K562 (cell line): ENCODE data around the gene ABCG5. TPM values are rescaled to one million over a fixed set of nuclear protein-coding genes. Genes with fewer than 3 reads are reported as not detected.
A peak's percentile ranks its signal among the peaks of the same experiment; 100 is the strongest.

Experiments
- AFF1 ChIP-seq, 2 experiments: fragments of 450-650 bp; IDR thresholded peaks; 2 replicates each; pipeline ENCODE4 v1.6.1; 2018; ENCODE audit warnings: mild to moderate bottlenecking in 2 of 2, low read depth in 1 of 2; ENCODE audit not compliant: partially characterized antibody in 2 of 2
- CBFA2T2 ChIP-seq: fragments of 450-650 bp; conservative IDR thresholded peaks from 2 replicates; pipeline ENCODE4 v1.6.1; 2017; ENCODE audit warnings: mild to moderate bottlenecking
- HNRNPH1 ChIP-seq: fragments of 200-400 bp; formaldehyde crosslinking; optimal IDR thresholded peaks from 2 replicates; pipeline ENCODE3; 2017; ENCODE audit warnings: low read depth, mild to moderate bottlenecking, low read length, moderate library complexity
- MEIS2 ChIP-seq: fragments of 450-650 bp; IDR thresholded peaks from 2 replicates; pipeline ENCODE4 v1.6.1; 2014; ENCODE audit warnings: mild to moderate bottlenecking; ENCODE audit not compliant: partially characterized antibody
- NEUROD1 ChIP-seq: fragments of 150-350 bp; IDR thresholded peaks from 2 replicates; pipeline ENCODE4 v1.6.1; 2014; ENCODE audit warnings: borderline replicate concordance, low read length, low read depth; ENCODE audit not compliant: partially characterized antibody
- PHF20 ChIP-seq: fragments of 450-650 bp; IDR thresholded peaks from 2 replicates; pipeline ENCODE4 v1.6.1; 2018; ENCODE audit not compliant: partially characterized antibody
- SLC30A9 ChIP-seq: fragments of 250-450 bp; sonication (Bioruptor Pico); IDR thresholded peaks from 2 replicates; pipeline ENCODE4 v1.8.0; 2022; ENCODE audit warnings: mild to moderate bottlenecking, moderate library complexity
- SMAD3 ChIP-seq: fragments of 450-650 bp; formaldehyde crosslinking; conservative IDR thresholded peaks from 2 replicates; pipeline ENCODE4 v1.4.0; 2020; ENCODE audit warnings: mild to moderate bottlenecking
- SMAD4 ChIP-seq: fragments of 250-450 bp; sonication (Bioruptor Pico); conservative IDR thresholded peaks from 2 replicates; pipeline ENCODE4 v1.8.0; 2021; ENCODE audit warnings: inconsistent platforms, mild to moderate bottlenecking, moderate library complexity
- SPI1 ChIP-seq: IDR thresholded peaks from 2 replicates; pipeline ENCODE4 v1.6.1; 2011; ENCODE audit warnings: low read depth, low read length, control low read depth, borderline replicate concordance
- ZBED1 ChIP-seq: IDR thresholded peaks from 2 replicates; pipeline ENCODE4 v1.6.1; 2014
- ZNF143 ChIP-seq: sonication (generic); formaldehyde crosslinking; IDR thresholded peaks from 2 replicates; pipeline ENCODE4 v1.9.0; 2022; ENCODE audit warnings: mild to moderate bottlenecking, missing genetic modification reagents
- ZNF146 ChIP-seq: IDR thresholded peaks from one replicate; pipeline ENCODE4 v1.6.1; 2018; ENCODE audit warnings: missing compliant biosample characterization; ENCODE audit not compliant: unreplicated experiment
- polyA plus RNA-seq, 8 experiments: library from polyadenylated mRNA; depleted of rRNA in 4 of 8; stranded (reverse) in 5 of 8; unstranded in 3 of 8; fragments of >200 nt; fragmentation: Nextera tagmentation in 2 of 8; fragmentation: Illumina TruSeq in 1 of 8; extraction: Ambion mirVana in 2 of 8; extraction: Trizol in 1 of 8; gene quantifications; 2 replicates each; pipeline versions ENCODE4 v1.2.1 to v1.2.3, GENCODE V29; 2011 to 2014; ENCODE audit warnings: inconsistent platforms in 1 of 8, missing spikeins in 1 of 8
- total RNA-seq, 7 experiments: library from RNA; depleted of rRNA in 6 of 7; stranded (reverse); fragments of >200 nt in 6 of 7; fragmentation: Illumina TruSeq in 2 of 7; extraction: Trizol in 2 of 7; gene quantifications; 2 replicates each; pipeline versions ENCODE4 v1.2.1 to v1.2.3, GENCODE V29; 2011 to 2021; ENCODE audit warnings: low replicate concordance in 1 of 7
- TF ChIP-seq, protein P1 (sequence below): sonication (generic); formaldehyde crosslinking; IDR thresholded peaks from 2 replicates; pipeline ENCODE4 v1.8.0; 2023; ENCODE audit warnings: missing genetic modification reagents, mild to moderate bottlenecking, borderline replicate concordance
- TF ChIP-seq, protein P2 (sequence below): sonication (generic); formaldehyde crosslinking; IDR thresholded peaks from 2 replicates; pipeline ENCODE4 v1.8.0; 2022; ENCODE audit warnings: mild to moderate bottlenecking, missing genetic modification reagents
- TF ChIP-seq, protein P3 (sequence below), 2 experiments: fragments of 450-650 bp; IDR thresholded peaks; 2 replicates each; pipeline ENCODE4 v1.6.1; 2016

Gene ABCG5
- total and polyA plus RNA-seq, 9 of the 15 experiments (the other 6 are each of a cell fraction or from before 2014, with no cell fraction given), result 0.01 TPM; not detected in 7

DNA sequence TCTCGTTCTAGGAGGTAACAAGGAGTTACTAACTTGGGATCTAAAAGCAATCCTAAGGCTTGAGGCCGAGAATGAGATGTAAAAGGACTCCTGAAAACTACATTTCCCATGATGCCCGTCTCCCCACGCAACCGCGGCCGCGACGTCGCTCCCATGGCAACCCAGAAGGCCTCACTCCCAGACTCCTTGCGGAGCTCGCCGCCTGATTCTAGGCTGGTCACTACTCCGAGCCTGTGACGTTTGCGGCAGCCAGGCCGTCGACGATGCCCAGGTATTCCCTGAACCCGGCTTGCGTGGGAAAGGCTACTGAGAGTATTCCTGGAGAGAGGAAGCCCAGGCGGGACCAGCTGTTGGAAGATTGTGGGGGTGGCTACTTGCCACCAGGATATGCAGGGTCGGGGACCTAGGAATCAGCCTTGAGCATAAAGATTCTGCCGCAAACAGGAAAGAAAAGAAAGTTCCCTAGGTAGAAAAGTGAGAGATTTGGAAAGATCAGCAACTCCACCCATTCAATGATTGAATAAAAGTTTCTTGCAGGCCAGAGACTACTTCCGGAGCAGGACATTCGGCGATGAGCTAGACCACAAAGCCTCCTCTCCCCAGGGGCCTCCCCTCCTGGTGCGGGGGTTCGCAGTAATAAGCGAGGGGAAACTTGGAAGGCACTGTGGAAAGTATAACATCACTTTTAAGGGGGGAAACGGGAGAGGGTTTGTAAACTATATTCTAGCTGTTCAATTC, 64.6 kb downstream of the ABCG5 start, which contains the start of gene DYNC2LI1 (continued):
- TF ChIP-seq AFF1 (IDR thresholded peaks at IDR 0.05; ENCODE audit: low read depth in 1 of 2, partially characterized antibody in 2 of 2) (peak in 1 of 2 experiments; percentile 93), SMAD3 (CRISPR knock-in tag) (no peak), PHF20 (peak; percentile 83), ZNF143 (CRISPR knock-in tag) (peak; percentile 98), SMAD4 (no peak), ZBED1 (no peak), ZNF146 (CRISPR knock-in tag) (no peak), CBFA2T2 (no peak), SLC30A9 (CRISPR knock-in tag) (no peak), HNRNPH1 (no peak), MEIS2 (no peak), SPI1 (no peak), NEUROD1 (no peak)
- TF ChIP-seq, protein P1, sequence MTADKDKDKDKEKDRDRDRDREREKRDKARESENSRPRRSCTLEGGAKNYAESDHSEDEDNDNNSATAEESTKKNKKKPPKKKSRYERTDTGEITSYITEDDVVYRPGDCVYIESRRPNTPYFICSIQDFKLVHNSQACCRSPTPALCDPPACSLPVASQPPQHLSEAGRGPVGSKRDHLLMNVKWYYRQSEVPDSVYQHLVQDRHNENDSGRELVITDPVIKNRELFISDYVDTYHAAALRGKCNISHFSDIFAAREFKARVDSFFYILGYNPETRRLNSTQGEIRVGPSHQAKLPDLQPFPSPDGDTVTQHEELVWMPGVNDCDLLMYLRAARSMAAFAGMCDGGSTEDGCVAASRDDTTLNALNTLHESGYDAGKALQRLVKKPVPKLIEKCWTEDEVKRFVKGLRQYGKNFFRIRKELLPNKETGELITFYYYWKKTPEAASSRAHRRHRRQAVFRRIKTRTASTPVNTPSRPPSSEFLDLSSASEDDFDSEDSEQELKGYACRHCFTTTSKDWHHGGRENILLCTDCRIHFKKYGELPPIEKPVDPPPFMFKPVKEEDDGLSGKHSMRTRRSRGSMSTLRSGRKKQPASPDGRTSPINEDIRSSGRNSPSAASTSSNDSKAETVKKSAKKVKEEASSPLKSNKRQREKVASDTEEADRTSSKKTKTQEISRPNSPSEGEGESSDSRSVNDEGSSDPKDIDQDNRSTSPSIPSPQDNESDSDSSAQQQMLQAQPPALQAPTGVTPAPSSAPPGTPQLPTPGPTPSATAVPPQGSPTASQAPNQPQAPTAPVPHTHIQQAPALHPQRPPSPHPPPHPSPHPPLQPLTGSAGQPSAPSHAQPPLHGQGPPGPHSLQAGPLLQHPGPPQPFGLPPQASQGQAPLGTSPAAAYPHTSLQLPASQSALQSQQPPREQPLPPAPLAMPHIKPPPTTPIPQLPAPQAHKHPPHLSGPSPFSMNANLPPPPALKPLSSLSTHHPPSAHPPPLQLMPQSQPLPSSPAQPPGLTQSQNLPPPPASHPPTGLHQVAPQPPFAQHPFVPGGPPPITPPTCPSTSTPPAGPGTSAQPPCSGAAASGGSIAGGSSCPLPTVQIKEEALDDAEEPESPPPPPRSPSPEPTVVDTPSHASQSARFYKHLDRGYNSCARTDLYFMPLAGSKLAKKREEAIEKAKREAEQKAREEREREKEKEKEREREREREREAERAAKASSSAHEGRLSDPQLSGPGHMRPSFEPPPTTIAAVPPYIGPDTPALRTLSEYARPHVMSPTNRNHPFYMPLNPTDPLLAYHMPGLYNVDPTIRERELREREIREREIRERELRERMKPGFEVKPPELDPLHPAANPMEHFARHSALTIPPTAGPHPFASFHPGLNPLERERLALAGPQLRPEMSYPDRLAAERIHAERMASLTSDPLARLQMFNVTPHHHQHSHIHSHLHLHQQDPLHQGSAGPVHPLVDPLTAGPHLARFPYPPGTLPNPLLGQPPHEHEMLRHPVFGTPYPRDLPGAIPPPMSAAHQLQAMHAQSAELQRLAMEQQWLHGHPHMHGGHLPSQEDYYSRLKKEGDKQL (CRISPR knock-in tag), result no peak
- TF ChIP-seq, protein P2, sequence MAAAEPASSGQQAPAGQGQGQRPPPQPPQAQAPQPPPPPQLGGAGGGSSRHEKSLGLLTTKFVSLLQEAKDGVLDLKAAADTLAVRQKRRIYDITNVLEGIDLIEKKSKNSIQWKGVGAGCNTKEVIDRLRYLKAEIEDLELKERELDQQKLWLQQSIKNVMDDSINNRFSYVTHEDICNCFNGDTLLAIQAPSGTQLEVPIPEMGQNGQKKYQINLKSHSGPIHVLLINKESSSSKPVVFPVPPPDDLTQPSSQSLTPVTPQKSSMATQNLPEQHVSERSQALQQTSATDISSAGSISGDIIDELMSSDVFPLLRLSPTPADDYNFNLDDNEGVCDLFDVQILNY (CRISPR knock-in tag), result no peak
- TF ChIP-seq, protein P3, sequence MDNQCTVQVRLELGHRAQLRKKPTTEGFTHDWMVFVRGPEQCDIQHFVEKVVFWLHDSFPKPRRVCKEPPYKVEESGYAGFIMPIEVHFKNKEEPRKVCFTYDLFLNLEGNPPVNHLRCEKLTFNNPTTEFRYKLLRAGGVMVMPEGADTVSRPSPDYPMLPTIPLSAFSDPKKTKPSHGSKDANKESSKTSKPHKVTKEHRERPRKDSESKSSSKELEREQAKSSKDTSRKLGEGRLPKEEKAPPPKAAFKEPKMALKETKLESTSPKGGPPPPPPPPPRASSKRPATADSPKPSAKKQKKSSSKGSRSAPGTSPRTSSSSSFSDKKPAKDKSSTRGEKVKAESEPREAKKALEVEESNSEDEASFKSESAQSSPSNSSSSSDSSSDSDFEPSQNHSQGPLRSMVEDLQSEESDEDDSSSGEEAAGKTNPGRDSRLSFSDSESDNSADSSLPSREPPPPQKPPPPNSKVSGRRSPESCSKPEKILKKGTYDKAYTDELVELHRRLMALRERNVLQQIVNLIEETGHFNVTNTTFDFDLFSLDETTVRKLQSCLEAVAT (IDR thresholded peaks at IDR 0.05), result no peak
